HFFc6 (cell line): ENCODE results near the gene FBXL15. TPM values are rescaled to one million over a fixed set of nuclear protein-coding genes. Genes with fewer than 3 reads are reported as not detected.

ENCODE experiments used
- DNase-seq: peaks from one replicate; pipeline ENCODE4 v3.0.0-alpha.2; 2018
- H3K27ac Mint-ChIP-seq: 2 replicates; pipeline ENCODE4 v1.8.0; 2020; ENCODE audit warnings: mild to moderate bottlenecking, mixed read lengths
- H3K27me3 Mint-ChIP-seq: 2 replicates; pipeline ENCODE4 v1.8.0; 2021; ENCODE audit warnings: mild to moderate bottlenecking, moderate library complexity, mixed read lengths; ENCODE audit not compliant: insufficient read depth
- H3K36me3 Mint-ChIP-seq: 2 replicates; pipeline ENCODE4 v1.8.0; 2021; ENCODE audit warnings: low read depth, mixed read lengths
- H3K4me1 Mint-ChIP-seq: 2 replicates; pipeline ENCODE4 v1.8.0; 2020; ENCODE audit warnings: low read depth, mixed read lengths
- H3K4me3 Mint-ChIP-seq: 2 replicates; pipeline ENCODE4 v1.8.0; 2020; ENCODE audit warnings: mild to moderate bottlenecking, moderate library complexity, mixed read lengths
- H3K9me3 Mint-ChIP-seq: 2 replicates; pipeline ENCODE4 v1.8.0; 2020; ENCODE audit warnings: mild to moderate bottlenecking, mixed read lengths
- total RNA-seq, 6 experiments: library from RNA; stranded (reverse); fragmentation: NEBNext Ultra II Directional; extraction: Animal tissue kit (Norgen Biotek cat#: 25700); gene quantifications; 2 replicates in 1 of 6; 3 replicates in 5 of 6; pipeline ENCODE4 v1.2.3, GENCODE V29; 2021
- TF ChIP-seq, protein P1 (sequence below): fragments of 200-600 bp; sonication (generic); IDR thresholded peaks from 2 replicates; pipeline ENCODE4 v1.5.0; 2021; ENCODE audit warnings: antibody characterized with exemption, mild to moderate bottlenecking

FBXL15 gene
- total RNA-seq, 6 experiments from 2014 or later = 9.2 to 13.2 (median 11.5) TPM

DNA sequence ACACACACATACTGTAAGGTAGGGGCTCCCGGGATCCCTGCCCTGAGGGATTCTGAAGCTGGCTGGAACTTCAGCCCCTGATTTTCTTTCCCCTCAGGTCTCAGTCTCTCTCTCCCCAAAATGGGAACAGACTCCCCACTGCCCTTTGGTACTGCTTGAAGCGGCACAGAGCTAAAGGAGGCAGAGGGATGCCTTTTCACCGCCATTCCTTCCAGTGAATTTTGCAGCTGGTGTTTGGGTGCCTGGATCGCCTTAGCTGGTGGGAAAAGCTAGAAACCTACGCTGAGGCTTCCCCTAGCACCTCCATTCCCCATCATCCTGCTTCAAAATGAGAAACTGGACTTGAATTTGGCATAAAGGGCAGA, 14.5 kb downstream of the FBXL15 start:
- Mint-ChIP-seq H3K4me1 (peaks cover 31% of the 10 kb centered on the region), H3K27ac (peak overlapping the region; percentile 0; the same call in 1 of the 2 replicates), H3K36me3 (no peaks in the 10 kb centered on the region), H3K9me3 (no peaks in the 10 kb centered on the region), H3K27me3 (peaks cover 2% of the 10 kb centered on the region; the same call in 1 of the 2 replicates), H3K4me3 (peak overlapping the region; percentile 67; the same call in 1 of the 2 replicates)
- DNase-seq = no peak
- TF ChIP-seq, protein P1, sequence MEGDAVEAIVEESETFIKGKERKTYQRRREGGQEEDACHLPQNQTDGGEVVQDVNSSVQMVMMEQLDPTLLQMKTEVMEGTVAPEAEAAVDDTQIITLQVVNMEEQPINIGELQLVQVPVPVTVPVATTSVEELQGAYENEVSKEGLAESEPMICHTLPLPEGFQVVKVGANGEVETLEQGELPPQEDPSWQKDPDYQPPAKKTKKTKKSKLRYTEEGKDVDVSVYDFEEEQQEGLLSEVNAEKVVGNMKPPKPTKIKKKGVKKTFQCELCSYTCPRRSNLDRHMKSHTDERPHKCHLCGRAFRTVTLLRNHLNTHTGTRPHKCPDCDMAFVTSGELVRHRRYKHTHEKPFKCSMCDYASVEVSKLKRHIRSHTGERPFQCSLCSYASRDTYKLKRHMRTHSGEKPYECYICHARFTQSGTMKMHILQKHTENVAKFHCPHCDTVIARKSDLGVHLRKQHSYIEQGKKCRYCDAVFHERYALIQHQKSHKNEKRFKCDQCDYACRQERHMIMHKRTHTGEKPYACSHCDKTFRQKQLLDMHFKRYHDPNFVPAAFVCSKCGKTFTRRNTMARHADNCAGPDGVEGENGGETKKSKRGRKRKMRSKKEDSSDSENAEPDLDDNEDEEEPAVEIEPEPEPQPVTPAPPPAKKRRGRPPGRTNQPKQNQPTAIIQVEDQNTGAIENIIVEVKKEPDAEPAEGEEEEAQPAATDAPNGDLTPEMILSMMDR = no peak

DNA sequence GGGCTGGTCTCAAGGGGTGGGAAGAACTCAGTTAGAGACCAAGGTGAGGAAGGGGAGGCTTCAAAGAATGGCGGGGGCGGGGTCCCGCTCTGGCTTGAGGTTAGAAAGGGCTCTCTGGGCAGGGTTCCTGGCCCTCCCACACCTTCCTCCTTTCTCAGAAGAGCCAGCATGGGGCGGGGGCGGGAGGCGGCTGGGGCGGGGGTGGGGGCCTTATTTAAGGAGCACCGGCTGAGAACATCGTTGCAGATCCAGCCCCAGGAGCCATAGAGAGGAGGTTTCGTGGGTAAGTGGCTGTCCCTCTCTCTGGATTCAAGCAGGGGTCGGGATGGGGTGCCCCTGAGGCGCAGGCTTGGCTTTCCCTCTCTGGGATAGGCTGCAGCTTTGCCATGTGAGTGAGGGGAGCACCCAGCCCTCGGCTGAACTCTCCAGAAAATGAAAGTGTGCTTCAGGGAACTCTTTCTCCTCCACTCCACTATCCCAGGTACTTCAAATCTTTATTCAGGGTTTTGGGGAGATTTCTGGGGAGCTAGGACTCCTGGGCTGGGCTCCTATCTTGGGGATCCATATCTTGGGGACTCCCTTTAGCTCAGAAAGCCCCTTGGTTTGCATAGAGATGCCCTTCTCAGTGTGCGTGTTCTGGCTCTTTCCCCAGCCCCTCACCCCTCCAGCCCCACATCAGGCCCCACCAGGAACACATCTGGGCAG, 15.0 kb downstream of the FBXL15 start:
- no peak overlapping the region for H3K27ac Mint-ChIP-seq

DNA sequence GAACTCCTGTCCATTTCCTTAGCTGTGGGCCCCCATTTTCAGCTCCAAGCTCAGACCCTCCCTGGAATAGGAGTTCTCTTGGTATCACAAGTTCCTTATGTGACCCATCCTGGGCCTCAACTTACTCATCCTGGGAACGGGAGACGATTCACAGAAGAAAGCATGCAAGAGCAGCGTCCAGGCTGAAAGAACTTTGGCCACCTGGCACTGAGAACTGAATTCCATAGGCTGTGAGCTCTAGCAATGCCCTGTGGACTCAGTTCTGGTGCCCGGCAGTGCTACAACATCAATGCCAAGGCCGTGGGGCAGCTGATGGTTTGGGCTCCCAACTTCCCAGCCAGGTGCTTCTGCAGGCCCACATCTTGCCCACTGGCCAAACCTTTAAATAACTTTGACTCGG, 15.7 kb downstream of the FBXL15 start:
- Mint-ChIP-seq H3K9me3 (no peaks in the 10 kb centered on the region), H3K4me3 (peak overlapping the region; percentile 67; the same call in 1 of the 2 replicates), H3K27me3 (peaks cover 2% of the 10 kb centered on the region; the same call in 1 of the 2 replicates), H3K36me3 (no peaks in the 10 kb centered on the region), H3K4me1 (peaks cover 30% of the 10 kb centered on the region), H3K27ac (no peak overlapping the region)
- no peak for DNase-seq
- TF ChIP-seq, protein P1 = no peak

More for the DNA sequence above, 15.0 kb downstream of the FBXL15 start:
- no peak for DNase-seq
- Mint-ChIP-seq H3K36me3 (no peaks in the 10 kb centered on the region), H3K4me1 (peaks cover 31% of the 10 kb centered on the region), H3K4me3 (peak overlapping the region; percentile 67), H3K9me3 (no peaks in the 10 kb centered on the region), H3K27me3 (peaks cover 2% of the 10 kb centered on the region; the same call in 1 of the 2 replicates)
- TF ChIP-seq, protein P1 = no peak

DNA sequence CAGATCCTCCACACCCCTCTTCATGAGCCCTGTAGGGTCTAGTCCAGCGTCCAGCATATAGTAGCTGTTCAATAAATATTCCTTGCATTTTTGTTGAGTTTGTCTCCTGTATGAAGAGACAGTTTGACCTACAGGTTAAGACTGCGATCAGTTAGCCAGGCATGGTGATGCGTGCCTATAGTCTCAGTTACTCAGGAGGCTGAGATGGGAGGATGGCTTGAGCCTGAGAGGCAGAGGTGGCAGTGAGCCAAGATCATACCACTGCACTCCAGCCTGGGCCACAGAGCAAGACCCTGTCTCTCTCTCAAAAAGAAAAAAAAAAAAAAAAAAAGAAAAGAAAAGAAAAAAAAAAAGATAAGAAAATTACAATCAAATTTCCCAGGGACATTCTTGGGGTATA, 16.9 kb downstream of the FBXL15 start:
- no peaks in the 10 kb centered on the region for H3K36me3 Mint-ChIP-seq
- peaks cover 6% of the 10 kb centered on the region for H3K27me3 Mint-ChIP-seq
- H3K4me1 Mint-ChIP-seq = peaks cover 24% of the 10 kb centered on the region
- DNase-seq = no peak
- no peak overlapping the region for H3K27ac Mint-ChIP-seq
- H3K4me3 Mint-ChIP-seq = no peak overlapping the region
- no peaks in the 10 kb centered on the region for H3K9me3 Mint-ChIP-seq
- TF ChIP-seq, protein P1 = no peak

DNA sequence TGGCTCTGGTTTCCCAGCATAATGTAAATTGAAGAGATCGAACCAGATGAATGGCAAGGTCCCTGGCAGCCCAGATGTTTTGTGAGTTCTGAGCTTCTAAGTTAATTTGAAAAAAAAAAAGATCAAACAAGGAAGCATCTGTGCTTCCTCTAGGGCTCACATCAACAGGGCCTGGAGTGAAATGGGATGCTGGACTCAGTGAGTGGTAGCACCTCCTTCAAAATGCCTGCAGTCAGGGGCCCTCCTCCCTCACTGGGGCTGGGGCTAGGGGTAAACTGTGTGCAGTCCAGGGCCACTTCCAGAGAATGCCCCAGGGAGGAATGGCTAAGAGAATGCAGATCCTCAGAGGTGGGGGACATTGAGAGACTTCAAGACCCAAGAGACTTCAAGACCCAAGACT, 17.7 kb downstream of the FBXL15 start:
- H3K4me3 Mint-ChIP-seq = no peak overlapping the region
- H3K27me3 Mint-ChIP-seq = peaks cover 10% of the 10 kb centered on the region
- H3K4me1 Mint-ChIP-seq = peaks cover 24% of the 10 kb centered on the region
- DNase-seq = no peak
- H3K27ac Mint-ChIP-seq = no peak overlapping the region
- no peaks in the 10 kb centered on the region for H3K36me3 Mint-ChIP-seq
- no peaks in the 10 kb centered on the region for H3K9me3 Mint-ChIP-seq
- TF ChIP-seq, protein P1 = no peak
